Keratinocyte (primary cell): Measurements from ENCODE around the gene GPR137B.

Experiments
- CTCF ChIP-seq, 3 experiments: IDR thresholded peaks in 1 of 3; conservative IDR thresholded peaks in 1 of 3; optimal IDR thresholded peaks in 1 of 3; 2 replicates in 2 of 3; 3 replicates in 1 of 3; pipeline versions ENCODE3 to v1.5.1; 2011; ENCODE audit warnings: low read length in 3 of 3, mild to moderate bottlenecking in 3 of 3, moderate library complexity in 2 of 3, control low read depth in 1 of 3, inconsistent platforms in 1 of 3; ENCODE audit not compliant: insufficient read depth in 2 of 3; ENCODE audit errors: extremely low read depth in 1 of 3
- EZH2 ChIP-seq: IDR thresholded peaks from one replicate; pipeline ENCODE4 v1.6.1; 2012; ENCODE audit warnings: inconsistent platforms, mild to moderate bottlenecking, low read length, moderate library complexity

- TF ChIP-seq CTCF (optimal IDR thresholded peaks at IDR 0.05 in 1 of 3, IDR thresholded peaks at IDR 0.05 in 1 of 3, conservative IDR thresholded peaks at IDR 0.05 in 1 of 3; ENCODE audit: extremely low read depth in 1 of 3, insufficient read depth in 2 of 3, low read length in 3 of 3) (no peak), EZH2 (no peak)
Measured at GRCh38 chr1:236201786-236202185, 59.4 kb downstream of the GPR137B start.
